Measurements from ENCODE around the gene NKAIN2.
A peak's percentile ranks its signal among the peaks of the same experiment; 100 is the strongest.
"Not testable (repeated sequence)": the region's sequence is repeated elsewhere in the genome, so short reads cannot be mapped to it uniquely, and the experiment has no call there.

Gene NKAIN2

GRCh38 chr6:124233221-124233620 is 429.6 kb downstream of the NKAIN2 start:
- no peak for DNase-seq

- peak; percentile 32 for DNase-seq
These were observed 431.1 kb downstream of the NKAIN2 start for GRCh38 chr6:124234801-124235200.

- no peak for DNase-seq
These were observed 434.2 kb downstream of the NKAIN2 start for GRCh38 chr6:124237911-124238310.

GRCh38 chr6:124238408-124238807 is 434.7 kb downstream of the NKAIN2 start:
- DNase-seq = not testable (repeated sequence)

- DNase-seq = no peak
These were observed 451.4 kb downstream of the NKAIN2 start for GRCh38 chr6:124254941-124255685.

- DNase-seq = no peak
These were observed 456.7 kb downstream of the NKAIN2 start for GRCh38 chr6:124260337-124260736.

GRCh38 chr6:124269733-124270132 is 466.1 kb downstream of the NKAIN2 start:
- DNase-seq = no peak

- no peak for DNase-seq
These were observed 470.0 kb downstream of the NKAIN2 start for GRCh38 chr6:124273701-124274100.

GRCh38 chr6:124282541-124282940 is 478.9 kb downstream of the NKAIN2 start:
- DNase-seq = no peak

- DNase-seq = no peak
These were observed 479.8 kb downstream of the NKAIN2 start for GRCh38 chr6:124283486-124283885.

- DNase-seq = no peak
These were observed 481.5 kb downstream of the NKAIN2 start for GRCh38 chr6:124285146-124285545.

- DNase-seq = no peak
These were observed 491.0 kb downstream of the NKAIN2 start for GRCh38 chr6:124294574-124295200.

- DNase-seq = no peak
These were observed 493.8 kb downstream of the NKAIN2 start for GRCh38 chr6:124297507-124297906.

- DNase-seq = no peak
These were observed 495.1 kb downstream of the NKAIN2 start for GRCh38 chr6:124298730-124299129.

- not testable (repeated sequence) for DNase-seq
These were observed 497.2 kb downstream of the NKAIN2 start for GRCh38 chr6:124300907-124301306.

GRCh38 chr6:124303971-124304370 is 500.3 kb downstream of the NKAIN2 start:
- no peak for DNase-seq

GRCh38 chr6:124310139-124310538 is 506.5 kb downstream of the NKAIN2 start:
- no peak for DNase-seq

- DNase-seq = no peak
These were observed 515.7 kb downstream of the NKAIN2 start for GRCh38 chr6:124319410-124319809.

- no peak for DNase-seq
These were observed 520.6 kb downstream of the NKAIN2 start for GRCh38 chr6:124324237-124324636.

- no peak for DNase-seq
These were observed 526.5 kb downstream of the NKAIN2 start for GRCh38 chr6:124330197-124330596.

GRCh38 chr6:124334359-124334758 is 530.7 kb downstream of the NKAIN2 start:
- DNase-seq = no peak

- no peak for DNase-seq
These were observed 536.1 kb downstream of the NKAIN2 start for GRCh38 chr6:124339610-124340334.

- not testable (repeated sequence) for DNase-seq
These were observed 544.7 kb downstream of the NKAIN2 start for GRCh38 chr6:124348339-124348738.

- DNase-seq = no peak
These were observed 551.5 kb downstream of the NKAIN2 start for GRCh38 chr6:124355146-124355545.
